HepG2 (cell line): Measurements from ENCODE around the gene TMEM178A. TPM values are rescaled to one million over a fixed set of nuclear protein-coding genes. Genes with fewer than 3 reads are reported as not detected.

Experiments
- ATAC-seq: fragments of 200-7000 bp; cut with Tn5 transposase; 3 replicates; pipeline ENCODE4 v1.9.1; 2020; ENCODE audit warnings: mild to moderate bottlenecking, moderate library complexity
- BruUV-seq: library from RNA; stranded (reverse); fragments of 400-500 nt; replicated peaks from 2 replicates; lab custom pipeline; 2021; lab: Mats Ljungman, UMichigan
- CTCF ChIA-PET: fragments of 300-600 bp; formaldehyde crosslinking; extraction: SDS; loops from one replicate; lab custom pipeline; 2021; ENCODE audit warnings: low total read pairs, inconsistent platforms, low intra/inter-chr PET ratio; lab: Yijun Ruan, JAX
- POLR2A ChIA-PET: fragments of 350-600 bp; sonication (Branson Sonifier 250); formaldehyde crosslinking; loops from one replicate; lab custom pipeline; 2020; ENCODE audit warnings: antibody characterized with exemption, inconsistent platforms; lab: Yijun Ruan, JAX
- DNase-seq: peaks from one replicate; pipeline ENCODE4 v3.0.0-alpha.2; 2015; ENCODE audit warnings: low spot score
- FAIRE-seq: peaks from 3 replicates; lab custom pipeline; 2011; peaks lifted over from hg19 to GRCh38; lab: Jason Lieb, UNC
- H2AFZ ChIP-seq: one replicate; pipeline ENCODE4 v1.6.1; 2011; ENCODE audit warnings: low read length, inconsistent platforms
- H3K27ac ChIP-seq: fragments of 300-600 bp; 3 replicates; pipeline ENCODE4 v1.8.0; 2011; ENCODE audit warnings: mixed run types, mild to moderate bottlenecking, mixed read lengths, low read length, inconsistent platforms; ENCODE audit not compliant: insufficient read depth; ENCODE audit errors: extremely low read length
- H3K27me3 ChIP-seq, 2 experiments: fragments of 200-600 bp in 1 of 2; 2 replicates in 1 of 2; 3 replicates in 1 of 2; pipeline versions ENCODE4 v1.6.0 to v1.8.0; 2011; ENCODE audit warnings: low read length in 2 of 2, mild to moderate bottlenecking in 2 of 2, moderate library complexity in 2 of 2, inconsistent platforms in 1 of 2; ENCODE audit not compliant: insufficient read depth in 2 of 2, control insufficient read depth in 1 of 2
- H3K36me3 ChIP-seq, 2 experiments: fragments of 200-600 bp in 1 of 2; replicated peaks in 1 of 2; 2 replicates in 1 of 2; 3 replicates in 1 of 2; pipeline versions ENCODE4 v1.5.1 to v1.8.0; 2011; ENCODE audit warnings: low read length in 2 of 2, inconsistent platforms in 1 of 2; ENCODE audit not compliant: insufficient read depth in 2 of 2, control insufficient read depth in 1 of 2
- H3K4me1 ChIP-seq: 2 replicates; pipeline ENCODE4 v1.5.1; 2012; ENCODE audit warnings: low read length, inconsistent platforms; ENCODE audit not compliant: insufficient read depth
- H3K4me2 ChIP-seq: 2 replicates; pipeline ENCODE4 v1.6.0; 2011; ENCODE audit warnings: low read depth, low read length, inconsistent platforms
- H3K4me3 ChIP-seq, 3 experiments: fragments of 200-600 bp in 1 of 3; sonication (generic), shearing (Covaris generic) in 1 of 3; replicated peaks in 1 of 3; 2 replicates each; pipeline ENCODE4 v1.5.1; 2011 to 2016; ENCODE audit warnings: low read length in 3 of 3, inconsistent platforms in 2 of 3, low read depth in 2 of 3, mild to moderate bottlenecking in 2 of 3, control low read depth in 1 of 3, mixed read lengths in 1 of 3; ENCODE audit not compliant: insufficient read depth in 1 of 3
- H3K79me2 ChIP-seq: one replicate; pipeline ENCODE4 v1.6.1; 2011; ENCODE audit warnings: low read length, inconsistent platforms; ENCODE audit not compliant: insufficient read depth
- H3K9ac ChIP-seq: 2 replicates; pipeline ENCODE4 v1.6.0; 2011; ENCODE audit warnings: mild to moderate bottlenecking, low read depth, low read length, inconsistent platforms; ENCODE audit not compliant: insufficient read depth
- H3K9me3 ChIP-seq: 2 replicates; pipeline ENCODE4 v1.5.1; 2012; ENCODE audit warnings: mild to moderate bottlenecking, low read length
- H4K20me1 ChIP-seq: 2 replicates; pipeline ENCODE4 v1.6.0; 2011; ENCODE audit warnings: inconsistent platforms, mild to moderate bottlenecking, low read length, moderate library complexity; ENCODE audit not compliant: insufficient read depth
- ELF3 ChIP-seq: IDR thresholded peaks from 2 replicates; pipeline ENCODE4 v1.6.1; 2016; ENCODE audit warnings: missing genetic modification reagents, missing compliant biosample characterization
- FLYWCH1 ChIP-seq: sonication (generic); formaldehyde crosslinking; IDR thresholded peaks from 2 replicates; pipeline ENCODE4 v1.8.1; 2023; ENCODE audit warnings: mild to moderate bottlenecking, missing genetic modification reagents
- ZNF776 ChIP-seq: sonication (generic); formaldehyde crosslinking; IDR thresholded peaks from 2 replicates; pipeline ENCODE4 v1.4.0; 2020; ENCODE audit warnings: mild to moderate bottlenecking, missing genetic modification reagents
- WGBS: methylation state at CpG from one replicate; pipeline ENCODE4 v1.1.6; 2017; ENCODE audit warnings: low lambda C conversion rate; 5-methylcytosine and 5-hydroxymethylcytosine counted together
- in situ Hi-C: cut with HindIII; loops from 2 replicates; pipeline ENCODE4 v1.10.0; 2017; ENCODE audit warnings: low pct_unique_long_range_greater_than_20kb; ENCODE audit not compliant: extremely low pct_ligation_motif_present
- intact Hi-C: fragments of 100-400 bp; cut with micrococcal nuclease; formaldehyde crosslinking; loops from one replicate; pipeline ENCODE4 v1.10.0; 2022; ENCODE audit not compliant: unreplicated experiment
- polyA plus RNA-seq, 8 experiments: library from polyadenylated mRNA; depleted of rRNA in 3 of 8; stranded (reverse) in 7 of 8; unstranded in 1 of 8; fragments of >200 nt; fragmentation: Illumina TruSeq in 4 of 8; extraction: Trizol in 4 of 8; gene quantifications; 2 replicates each; pipeline versions ENCODE4 v1.2.1 to v1.2.3, GENCODE V29; 2011 to 2016; ENCODE audit warnings: low read depth in 4 of 8, missing spikeins in 1 of 8, mixed read lengths in 1 of 8; ENCODE audit not compliant: insufficient read depth in 1 of 8
- total RNA-seq, 5 experiments: library from RNA; depleted of rRNA; stranded (reverse); fragments of >200 nt; fragmentation: Illumina TruSeq; extraction: Trizol; gene quantifications; 2 replicates each; pipeline ENCODE4 v1.2.3, GENCODE V29; 2016; ENCODE audit warnings: low read depth in 1 of 5
- TF ChIP-seq, protein P1 (sequence below): sonication (generic); formaldehyde crosslinking; IDR thresholded peaks from 2 replicates; pipeline ENCODE4 v1.5.1; 2020; ENCODE audit warnings: missing genetic modification reagents, mild to moderate bottlenecking, borderline replicate concordance
- TF ChIP-seq, protein P2 (sequence below): sonication (generic); formaldehyde crosslinking; conservative IDR thresholded peaks from 2 replicates; pipeline ENCODE4 v1.8.0; 2022; ENCODE audit warnings: missing genetic modification reagents
- TF ChIP-seq, protein P3 (sequence below): sonication (generic); formaldehyde crosslinking; IDR thresholded peaks from 2 replicates; pipeline ENCODE4 v1.4.0; 2020; ENCODE audit warnings: missing genetic modification reagents
- TF ChIP-seq, protein P4 (sequence below): sonication (generic); formaldehyde crosslinking; IDR thresholded peaks from 2 replicates; pipeline ENCODE4 v1.5.0; 2020; ENCODE audit warnings: mild to moderate bottlenecking, missing genetic modification reagents

Gene TMEM178A
- total and polyA plus RNA-seq, 2 of the 13 experiments (the other 11 are each of a cell fraction or from before 2014, with no cell fraction given) = 0.38 to 3.3 TPM

DNA sequence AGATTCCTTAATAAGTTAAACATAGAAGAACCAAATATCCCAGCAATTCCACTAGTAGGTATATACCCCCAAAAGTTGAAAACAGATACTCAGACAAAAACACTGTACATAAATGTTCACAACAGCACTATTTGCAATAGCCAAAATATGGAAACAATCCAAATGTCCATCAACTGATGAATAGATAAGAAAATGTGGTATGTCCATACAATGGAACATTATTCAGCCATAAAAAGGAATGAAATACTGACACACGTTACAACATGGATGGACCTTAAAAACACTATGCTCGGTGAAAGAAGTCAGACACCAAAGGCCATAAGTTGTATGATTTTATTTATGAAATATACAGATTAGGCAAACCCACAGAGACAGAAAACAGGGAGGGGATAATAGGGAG, 12.5 kb downstream of the TMEM178A start:
- H3K27me3 ChIP-seq = peaks cover 2 to 10% of the 10 kb centered on the region in 2 experiments; a peak in 3 of 5 replicates
- no peak overlapping the region for H3K27ac ChIP-seq
- H3K4me2 ChIP-seq = no peak overlapping the region
- CTCF ChIA-PET = no interaction called here
- ATAC-seq = no peak
- intact Hi-C loops (no loop called here), in situ Hi-C loops (no loop called here)
- no peaks in the 10 kb centered on the region for H3K9me3 ChIP-seq
- DNase-seq = no peak
- no peaks in the 10 kb centered on the region for H3K36me3 ChIP-seq
- 29% methylated on average over 2 of the region's 2 CpGs for WGBS
- H4K20me1 ChIP-seq = no peaks in the 10 kb centered on the region
- POLR2A ChIA-PET = no interaction called here
- H3K4me3 ChIP-seq = no peak overlapping the region
- FAIRE-seq = no peak
- H3K9ac ChIP-seq = no peak overlapping the region
- no peak for TF ChIP-seq ZNF776 (CRISPR knock-in tag)
- no peak for TF ChIP-seq FLYWCH1
- TF ChIP-seq, protein P1, sequence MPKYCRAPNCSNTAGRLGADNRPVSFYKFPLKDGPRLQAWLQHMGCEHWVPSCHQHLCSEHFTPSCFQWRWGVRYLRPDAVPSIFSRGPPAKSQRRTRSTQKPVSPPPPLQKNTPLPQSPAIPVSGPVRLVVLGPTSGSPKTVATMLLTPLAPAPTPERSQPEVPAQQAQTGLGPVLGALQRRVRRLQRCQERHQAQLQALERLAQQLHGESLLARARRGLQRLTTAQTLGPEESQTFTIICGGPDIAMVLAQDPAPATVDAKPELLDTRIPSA (CRISPR knock-in tag) = no peak
- no peaks in the 10 kb centered on the region for H3K79me2 ChIP-seq
- no TSS peak for BruUV-seq
- no peak overlapping the region for H2AFZ ChIP-seq
- H3K4me1 ChIP-seq = peaks cover 5% of the 10 kb centered on the region; the same call in 1 of the 2 replicates

DNA sequence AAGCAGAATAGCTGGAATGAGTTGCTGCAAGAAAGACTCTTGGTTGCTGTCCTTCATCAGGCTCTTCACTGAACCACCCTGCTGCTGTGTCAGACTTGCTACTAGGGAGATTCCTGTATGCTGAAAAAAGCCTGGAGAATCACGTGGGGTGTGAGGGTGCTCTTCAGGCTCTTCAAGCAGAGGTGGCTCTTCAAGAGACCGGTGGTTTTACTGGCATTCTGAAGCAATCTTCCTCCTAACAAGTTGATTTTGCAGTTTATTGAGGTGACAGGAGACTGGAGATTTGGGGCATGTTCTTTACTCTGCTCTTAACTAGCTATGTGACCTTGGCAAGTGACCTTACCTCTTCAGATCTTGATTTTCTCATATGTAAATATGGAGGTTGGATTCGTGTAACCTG, 14.1 kb downstream of the TMEM178A start:
- Histone ChIP-seq H2AFZ (no peak overlapping the region), H3K27me3 (peaks cover 2 to 17% of the 10 kb centered on the region in 2 experiments; a peak in 3 of 5 replicates), H3K9me3 (no peaks in the 10 kb centered on the region), H3K4me2 (no peak overlapping the region), H3K27ac (no peak overlapping the region), H3K4me1 (peaks cover 5% of the 10 kb centered on the region; the same call in 1 of the 2 replicates), H4K20me1 (no peaks in the 10 kb centered on the region), H3K36me3 (no peaks in the 10 kb centered on the region), H3K9ac (no peak overlapping the region), H3K4me3 (no peak overlapping the region), H3K79me2 (no peaks in the 10 kb centered on the region)
- ATAC-seq = no peak; the same call in 2 of the 3 replicates
- BruUV-seq = no TSS peak
- WGBS = 3% methylated on average over 3 of the region's 3 CpGs
- intact Hi-C loops = loop anchor here (5.0 kb wide), 1 partner anchor 1962 kb away; no protein-coding TSS in a partner anchor
- no peak for DNase-seq
- POLR2A ChIA-PET = no interaction called here
- CTCF ChIA-PET = no interaction called here
- TF ChIP-seq ELF3 (CRISPR knock-in tag) = no peak
- TF ChIP-seq, protein P2, sequence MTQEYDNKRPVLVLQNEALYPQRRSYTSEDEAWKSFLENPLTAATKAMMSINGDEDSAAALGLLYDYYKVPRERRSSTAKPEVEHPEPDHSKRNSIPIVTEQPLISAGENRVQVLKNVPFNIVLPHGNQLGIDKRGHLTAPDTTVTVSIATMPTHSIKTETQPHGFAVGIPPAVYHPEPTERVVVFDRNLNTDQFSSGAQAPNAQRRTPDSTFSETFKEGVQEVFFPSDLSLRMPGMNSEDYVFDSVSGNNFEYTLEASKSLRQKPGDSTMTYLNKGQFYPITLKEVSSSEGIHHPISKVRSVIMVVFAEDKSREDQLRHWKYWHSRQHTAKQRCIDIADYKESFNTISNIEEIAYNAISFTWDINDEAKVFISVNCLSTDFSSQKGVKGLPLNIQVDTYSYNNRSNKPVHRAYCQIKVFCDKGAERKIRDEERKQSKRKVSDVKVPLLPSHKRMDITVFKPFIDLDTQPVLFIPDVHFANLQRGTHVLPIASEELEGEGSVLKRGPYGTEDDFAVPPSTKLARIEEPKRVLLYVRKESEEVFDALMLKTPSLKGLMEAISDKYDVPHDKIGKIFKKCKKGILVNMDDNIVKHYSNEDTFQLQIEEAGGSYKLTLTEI = no peak
- TF ChIP-seq, protein P3, sequence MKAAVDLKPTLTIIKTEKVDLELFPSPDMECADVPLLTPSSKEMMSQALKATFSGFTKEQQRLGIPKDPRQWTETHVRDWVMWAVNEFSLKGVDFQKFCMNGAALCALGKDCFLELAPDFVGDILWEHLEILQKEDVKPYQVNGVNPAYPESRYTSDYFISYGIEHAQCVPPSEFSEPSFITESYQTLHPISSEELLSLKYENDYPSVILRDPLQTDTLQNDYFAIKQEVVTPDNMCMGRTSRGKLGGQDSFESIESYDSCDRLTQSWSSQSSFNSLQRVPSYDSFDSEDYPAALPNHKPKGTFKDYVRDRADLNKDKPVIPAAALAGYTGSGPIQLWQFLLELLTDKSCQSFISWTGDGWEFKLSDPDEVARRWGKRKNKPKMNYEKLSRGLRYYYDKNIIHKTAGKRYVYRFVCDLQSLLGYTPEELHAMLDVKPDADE = no peak
- TF ChIP-seq, protein P4, sequence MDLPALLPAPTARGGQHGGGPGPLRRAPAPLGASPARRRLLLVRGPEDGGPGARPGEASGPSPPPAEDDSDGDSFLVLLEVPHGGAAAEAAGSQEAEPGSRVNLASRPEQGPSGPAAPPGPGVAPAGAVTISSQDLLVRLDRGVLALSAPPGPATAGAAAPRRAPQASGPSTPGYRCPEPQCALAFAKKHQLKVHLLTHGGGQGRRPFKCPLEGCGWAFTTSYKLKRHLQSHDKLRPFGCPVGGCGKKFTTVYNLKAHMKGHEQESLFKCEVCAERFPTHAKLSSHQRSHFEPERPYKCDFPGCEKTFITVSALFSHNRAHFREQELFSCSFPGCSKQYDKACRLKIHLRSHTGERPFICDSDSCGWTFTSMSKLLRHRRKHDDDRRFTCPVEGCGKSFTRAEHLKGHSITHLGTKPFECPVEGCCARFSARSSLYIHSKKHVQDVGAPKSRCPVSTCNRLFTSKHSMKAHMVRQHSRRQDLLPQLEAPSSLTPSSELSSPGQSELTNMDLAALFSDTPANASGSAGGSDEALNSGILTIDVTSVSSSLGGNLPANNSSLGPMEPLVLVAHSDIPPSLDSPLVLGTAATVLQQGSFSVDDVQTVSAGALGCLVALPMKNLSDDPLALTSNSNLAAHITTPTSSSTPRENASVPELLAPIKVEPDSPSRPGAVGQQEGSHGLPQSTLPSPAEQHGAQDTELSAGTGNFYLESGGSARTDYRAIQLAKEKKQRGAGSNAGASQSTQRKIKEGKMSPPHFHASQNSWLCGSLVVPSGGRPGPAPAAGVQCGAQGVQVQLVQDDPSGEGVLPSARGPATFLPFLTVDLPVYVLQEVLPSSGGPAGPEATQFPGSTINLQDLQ = no peak
- FAIRE-seq = no peak
- in situ Hi-C loops = no loop called here
